GM04504 (cell line): Measurements from ENCODE around the gene TSPAN4.

Experiments
- DNase-seq: peaks from one replicate; pipeline ENCODE4 v3.0.0-alpha.2; 2012; ENCODE audit warnings: low read depth

TSPAN4 gene

DNA sequence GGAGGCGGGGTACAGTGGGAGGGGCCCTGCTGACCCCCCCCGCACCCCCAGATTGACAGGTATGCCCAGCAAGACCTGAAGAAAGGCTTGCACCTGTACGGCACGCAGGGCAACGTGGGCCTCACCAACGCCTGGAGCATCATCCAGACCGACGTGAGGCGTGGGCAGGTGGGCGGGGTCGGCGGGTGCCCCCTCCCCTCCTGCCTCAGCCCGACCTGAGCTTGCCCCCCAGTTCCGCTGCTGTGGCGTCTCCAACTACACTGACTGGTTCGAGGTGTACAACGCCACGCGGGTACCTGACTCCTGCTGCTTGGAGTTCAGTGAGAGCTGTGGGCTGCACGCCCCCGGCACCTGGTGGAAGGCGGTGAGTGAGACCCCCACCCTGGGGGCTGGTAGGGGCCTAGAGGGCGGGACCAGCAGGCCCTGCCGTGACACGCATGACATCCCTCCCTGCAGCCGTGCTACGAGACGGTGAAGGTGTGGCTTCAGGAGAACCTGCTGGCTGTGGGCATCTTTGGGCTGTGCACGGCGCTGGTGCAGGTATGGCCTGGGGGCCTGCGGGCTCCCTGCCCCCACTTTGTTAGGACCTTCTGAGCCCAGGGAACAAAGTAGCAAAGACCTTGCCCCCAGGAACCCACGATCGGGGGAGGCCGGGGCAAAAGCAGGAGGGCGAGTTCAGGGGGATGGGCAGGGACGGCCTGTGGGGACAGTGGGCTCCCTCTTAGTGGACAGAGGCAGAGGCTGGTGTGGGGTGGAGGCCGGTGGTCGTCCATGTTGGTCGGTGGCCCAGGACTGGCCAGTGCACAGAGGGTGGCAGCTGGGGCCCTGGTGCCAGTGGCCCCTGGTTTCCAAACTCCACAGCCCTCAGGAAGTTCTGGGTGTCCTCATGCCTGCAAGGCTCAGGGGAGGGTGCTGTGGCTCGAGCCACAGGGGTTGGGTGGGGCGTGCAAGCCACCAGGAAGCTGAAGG lies 23.1 kb downstream of the TSPAN4 start:
- DNase-seq, result no peak

DNA sequence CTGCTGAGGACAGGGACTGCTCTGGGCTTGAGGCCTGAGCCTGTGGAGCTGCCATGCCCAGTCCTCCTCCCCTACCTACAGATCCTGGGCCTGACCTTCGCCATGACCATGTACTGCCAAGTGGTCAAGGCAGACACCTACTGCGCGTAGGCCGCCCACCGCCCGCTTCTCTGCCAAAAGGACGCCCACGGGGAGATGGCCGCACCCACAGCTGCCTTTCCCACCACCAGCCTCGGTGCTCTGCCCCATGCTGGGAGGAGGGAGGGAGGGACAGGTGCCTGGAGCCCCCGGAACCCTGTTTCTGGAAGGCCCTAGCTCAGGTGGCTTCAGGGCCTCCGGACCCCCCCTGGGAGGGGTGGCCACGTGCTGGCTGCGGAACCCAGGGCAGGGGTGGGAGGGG lies 23.8 kb downstream of the TSPAN4 start:
- no peak for DNase-seq

DNA sequence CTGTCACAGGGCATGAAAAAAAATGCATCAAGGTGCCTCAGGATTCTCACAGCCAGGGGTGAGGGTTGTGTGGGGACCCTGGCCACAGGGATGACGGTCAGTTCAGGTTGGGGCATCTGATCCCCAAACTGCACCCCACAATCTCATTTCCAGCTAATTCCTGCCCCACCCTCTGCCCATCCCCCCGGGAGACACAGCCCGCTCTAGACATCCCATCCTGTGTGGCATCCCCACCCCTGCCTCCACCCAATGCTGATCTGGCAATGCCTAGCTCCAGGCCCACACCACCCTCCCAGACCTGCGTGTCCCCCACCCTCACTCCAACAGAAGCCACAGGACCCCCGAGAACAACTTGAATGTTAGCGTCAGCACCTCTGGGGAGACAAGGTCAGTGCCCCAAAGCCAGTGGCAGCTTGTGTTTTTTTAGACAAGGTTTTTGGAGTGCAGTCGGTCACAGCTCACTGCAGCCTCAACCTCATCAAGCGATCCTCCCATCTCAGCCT lies 25.3 kb downstream of the TSPAN4 start:
- DNase-seq, result no peak

DNA sequence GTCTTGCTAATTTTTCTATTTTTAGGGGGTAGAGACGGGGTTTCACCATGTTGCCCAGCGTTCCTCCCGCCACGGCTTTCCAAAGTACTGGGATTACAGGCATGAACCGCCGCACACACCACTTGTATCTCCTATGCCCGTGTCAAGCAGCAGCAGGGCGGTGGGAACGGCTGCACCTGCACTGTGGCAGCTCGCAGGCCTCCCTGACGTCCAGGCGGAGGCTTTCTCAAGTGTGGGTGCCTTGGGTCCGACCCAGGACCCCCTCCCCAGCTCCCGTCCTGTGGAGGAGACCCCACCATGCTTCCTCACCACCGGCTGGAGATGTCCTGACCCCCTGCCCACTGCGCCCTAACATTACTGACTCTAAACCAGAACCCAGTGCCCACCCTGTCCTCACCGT lies 25.7 kb downstream of the TSPAN4 start:
- DNase-seq, result no peak

DNA sequence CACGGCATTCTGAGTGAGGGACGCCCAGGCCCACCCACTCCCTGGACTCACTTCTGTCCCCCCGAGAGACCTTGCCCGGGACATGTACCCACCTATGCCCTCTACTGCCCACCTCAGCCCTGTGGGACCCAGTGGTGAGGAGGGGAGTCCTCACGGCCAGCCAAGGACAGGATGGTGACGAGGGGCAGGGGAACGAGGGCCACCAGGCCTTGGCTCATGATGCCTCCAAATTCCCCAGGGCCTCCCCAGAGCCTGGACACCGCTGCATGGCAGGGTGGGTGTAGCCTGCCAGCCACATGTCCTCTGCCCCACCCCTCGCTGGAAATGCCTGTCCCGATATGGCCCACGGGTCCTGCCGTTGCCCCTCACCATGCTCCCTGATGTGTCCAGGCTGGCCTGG lies 26.1 kb downstream of the TSPAN4 start:
- DNase-seq, result no peak

DNA sequence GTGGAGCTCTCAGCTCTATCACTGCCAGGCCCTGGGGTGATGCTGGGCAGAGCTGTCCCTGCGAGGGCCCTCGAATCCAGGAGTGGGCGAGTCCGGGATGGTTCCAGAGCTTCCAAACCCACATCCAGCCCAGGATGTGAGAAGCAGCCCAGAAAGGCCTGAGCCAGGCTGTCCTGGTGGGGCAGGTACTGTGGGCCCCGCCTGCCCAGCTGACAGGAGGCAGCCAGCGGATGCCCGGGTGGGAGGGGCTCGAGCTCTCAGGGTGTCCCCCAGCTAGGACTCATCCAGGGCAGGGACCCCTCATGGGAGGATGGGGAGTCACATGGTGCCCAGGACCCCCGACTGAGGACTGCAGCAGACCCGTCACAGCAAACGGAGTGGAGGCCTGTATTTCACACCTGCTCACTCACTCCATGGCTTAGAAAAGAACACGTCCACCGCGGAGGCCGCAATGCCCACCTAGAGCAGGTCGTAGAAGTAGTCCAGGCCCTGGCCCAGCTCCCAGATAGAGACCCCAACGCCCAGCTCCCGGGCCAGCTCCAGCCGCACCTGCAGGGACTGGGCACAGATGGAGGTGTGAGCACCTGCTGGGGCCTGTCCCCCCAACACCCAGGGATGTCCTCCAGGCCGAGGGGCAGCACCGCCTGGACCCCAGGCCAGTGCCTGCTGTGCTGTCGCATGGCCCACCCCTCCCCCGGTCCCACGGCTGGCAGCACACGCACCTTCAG lies 26.9 kb downstream of the TSPAN4 start:
- no peak for DNase-seq

DNA sequence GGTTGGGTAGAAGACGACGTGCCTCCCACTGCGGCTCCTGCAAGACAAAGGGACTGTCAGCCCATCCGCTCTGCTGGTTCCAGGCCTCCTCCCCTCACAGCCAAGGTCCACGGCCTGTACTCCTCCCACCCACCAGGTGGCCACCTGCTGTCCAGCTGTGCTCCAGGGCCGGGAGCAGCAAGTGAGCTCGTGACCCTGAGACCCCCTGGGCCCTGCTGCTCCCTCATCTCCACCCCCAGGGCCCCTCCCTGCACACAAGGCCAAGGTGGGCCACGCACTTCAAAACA lies 27.4 kb downstream of the TSPAN4 start:
- DNase-seq, result no peak

DNA sequence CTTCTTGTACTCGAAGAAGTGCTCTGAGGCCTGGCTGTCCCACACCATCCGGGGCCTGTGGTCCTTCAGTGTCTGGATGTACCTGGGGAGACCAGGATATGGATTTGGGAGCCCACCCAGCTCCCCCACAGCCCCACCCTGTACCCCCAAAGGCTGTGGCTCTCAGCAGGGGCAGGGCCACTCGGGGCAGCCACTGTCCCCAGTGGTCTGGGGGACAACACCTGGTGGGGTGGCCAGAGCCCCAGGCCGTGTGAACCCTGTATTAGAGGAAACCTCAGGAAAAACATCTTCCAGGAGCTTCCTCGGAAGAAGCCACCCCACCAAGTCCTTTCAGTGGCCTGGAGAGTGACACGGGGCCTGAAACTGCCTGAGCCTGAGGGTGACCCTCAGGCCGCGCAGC lies 27.8 kb downstream of the TSPAN4 start:
- no peak for DNase-seq

DNA sequence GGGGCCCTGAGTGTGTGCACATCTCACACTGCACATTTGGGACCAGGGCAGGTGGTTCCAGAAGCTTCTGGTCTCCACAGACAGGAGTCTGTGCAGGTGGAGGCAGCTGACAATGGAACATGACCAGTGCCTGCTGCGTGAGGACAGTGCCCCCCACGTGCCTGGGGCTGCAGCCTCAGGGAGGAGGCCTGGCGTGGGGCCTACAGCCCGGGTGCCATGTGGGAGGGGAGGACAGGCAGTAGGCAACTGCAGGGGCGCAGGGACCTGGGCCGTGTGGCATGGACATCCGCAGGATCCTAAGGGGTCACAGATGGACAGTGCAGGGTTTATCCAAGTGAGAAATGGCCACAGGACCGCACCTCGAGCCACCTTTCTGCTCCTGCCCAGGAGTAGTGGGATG lies 28.8 kb downstream of the TSPAN4 start:
- no peak for DNase-seq

DNA sequence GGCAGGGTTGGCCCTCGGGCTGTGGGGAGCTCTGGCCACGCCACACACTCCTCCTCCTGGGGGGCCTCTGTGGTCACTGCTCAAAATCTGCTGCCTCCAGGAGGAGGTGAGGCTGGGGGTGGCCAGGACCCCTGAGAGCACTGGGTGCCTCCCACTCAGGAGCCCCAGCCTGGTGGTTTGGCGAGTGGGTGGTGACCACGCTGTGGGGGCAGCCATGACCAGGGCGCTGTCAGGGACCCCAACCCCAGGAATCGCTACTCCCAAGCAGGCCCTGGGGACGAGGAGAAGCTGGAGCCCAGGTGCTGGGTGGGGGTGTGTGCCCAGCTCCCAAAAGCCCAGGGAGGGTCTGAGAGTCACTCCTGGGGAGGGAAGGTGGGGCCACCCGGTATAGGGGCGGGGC lies 30.1 kb downstream of the TSPAN4 start:
- no peak for DNase-seq

DNA sequence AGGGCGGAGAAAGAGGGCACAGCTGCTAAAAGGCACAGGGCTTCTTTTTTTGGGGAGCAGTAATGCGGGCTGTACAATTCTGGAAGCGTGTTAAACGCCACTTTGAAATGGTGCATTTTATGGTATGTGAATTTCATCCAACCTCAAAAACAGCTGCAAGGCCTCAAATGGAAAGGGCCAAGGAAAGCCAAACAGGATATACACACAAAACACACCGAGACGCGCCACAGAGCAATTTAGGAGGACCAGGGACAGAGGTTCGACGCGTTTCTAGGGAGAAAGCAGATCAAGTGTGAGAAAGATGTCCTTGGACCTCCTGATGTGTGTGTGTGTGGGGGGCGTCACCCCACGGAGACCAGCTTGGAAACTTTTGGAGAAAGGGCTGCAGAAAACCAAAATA lies 31.1 kb downstream of the TSPAN4 start:
- DNase-seq, result no peak

DNA sequence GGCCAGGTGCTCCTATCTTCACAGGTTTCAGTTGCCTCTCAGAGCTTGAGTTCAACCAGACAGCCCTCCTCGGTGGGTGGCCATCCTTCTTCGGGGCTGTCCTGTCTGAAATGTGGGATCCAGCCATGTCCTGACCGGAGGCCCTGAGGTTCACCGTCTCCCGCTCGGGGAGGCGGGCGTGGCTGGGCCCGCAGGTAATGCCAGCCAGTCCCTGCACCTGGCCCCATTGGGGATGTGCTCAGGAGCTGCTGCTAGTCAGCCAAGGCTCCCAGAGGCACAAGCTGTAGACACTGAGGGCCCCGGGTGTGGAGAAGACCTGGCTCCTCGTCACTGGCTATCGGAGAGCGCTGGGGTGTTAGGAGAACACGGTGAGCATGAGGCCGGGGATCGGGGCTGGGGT lies 32.6 kb downstream of the TSPAN4 start:
- DNase-seq, result no peak

DNA sequence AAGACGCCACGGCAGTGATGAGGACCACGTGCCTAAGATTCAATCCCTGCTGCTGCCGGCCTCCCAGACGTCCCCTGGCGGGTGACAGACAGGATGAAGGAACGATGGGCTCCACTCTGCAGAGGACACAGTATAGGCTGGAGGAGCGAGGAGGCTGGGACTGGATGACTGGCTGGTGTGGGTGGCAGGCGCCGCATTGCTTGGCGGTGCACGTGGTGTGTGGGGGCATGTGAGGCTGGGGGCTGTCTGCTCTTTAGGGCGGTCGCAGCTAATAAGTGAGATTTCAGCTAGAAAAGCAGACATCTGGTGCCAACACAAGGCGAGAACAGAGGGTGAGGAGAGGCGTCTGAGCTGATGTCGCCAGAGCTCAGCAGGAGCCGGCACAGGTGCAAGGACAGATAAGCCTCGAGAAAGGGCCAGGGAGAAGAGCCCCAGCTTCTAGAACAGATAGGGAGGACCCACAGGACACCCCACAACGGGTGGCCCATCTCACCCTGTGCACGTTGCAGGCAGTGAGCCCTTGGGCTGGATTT lies 33.2 kb downstream of the TSPAN4 start:
- DNase-seq, result no peak

DNA sequence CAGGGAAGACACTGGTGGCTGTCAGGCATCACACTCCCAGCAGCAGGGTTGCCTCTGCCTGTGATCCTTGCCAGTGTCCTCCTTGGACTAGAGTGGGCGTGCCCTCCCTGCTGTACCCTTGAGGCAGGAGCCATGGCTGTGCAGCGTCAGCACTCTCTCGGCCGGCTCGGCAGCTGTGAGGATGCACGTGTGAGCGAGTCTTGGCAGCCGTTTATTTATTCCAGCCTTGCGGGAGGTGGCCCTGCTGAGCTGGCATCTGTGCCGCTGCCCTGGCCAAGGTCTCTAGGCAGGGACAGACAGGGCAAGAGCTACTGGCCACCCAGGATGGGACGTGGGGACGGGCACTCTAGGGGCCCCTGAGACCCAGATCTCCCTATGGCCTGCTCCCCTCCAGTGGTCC lies 33.9 kb downstream of the TSPAN4 start:
- peak; percentile 25 for DNase-seq

DNA sequence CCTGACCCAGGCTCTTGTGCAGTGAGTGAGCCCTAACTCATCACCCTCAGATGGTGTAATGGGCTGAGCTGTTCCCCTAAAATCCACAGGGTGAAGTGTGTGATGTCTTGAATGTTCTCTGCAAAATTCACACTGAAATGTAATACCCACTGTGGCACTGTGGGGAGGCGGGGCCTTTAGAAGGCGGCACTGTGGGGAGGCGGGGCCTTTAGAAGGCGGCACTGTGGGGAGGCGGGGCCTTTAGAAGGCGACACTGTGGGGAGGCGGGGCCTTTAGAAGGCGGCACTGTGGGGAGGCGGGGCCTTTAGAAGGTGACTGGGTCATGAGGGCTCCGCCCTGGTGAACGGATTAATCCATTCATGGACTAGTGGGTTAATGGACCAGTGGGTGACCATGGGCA lies 34.9 kb downstream of the TSPAN4 start:
- no peak for DNase-seq

DNA sequence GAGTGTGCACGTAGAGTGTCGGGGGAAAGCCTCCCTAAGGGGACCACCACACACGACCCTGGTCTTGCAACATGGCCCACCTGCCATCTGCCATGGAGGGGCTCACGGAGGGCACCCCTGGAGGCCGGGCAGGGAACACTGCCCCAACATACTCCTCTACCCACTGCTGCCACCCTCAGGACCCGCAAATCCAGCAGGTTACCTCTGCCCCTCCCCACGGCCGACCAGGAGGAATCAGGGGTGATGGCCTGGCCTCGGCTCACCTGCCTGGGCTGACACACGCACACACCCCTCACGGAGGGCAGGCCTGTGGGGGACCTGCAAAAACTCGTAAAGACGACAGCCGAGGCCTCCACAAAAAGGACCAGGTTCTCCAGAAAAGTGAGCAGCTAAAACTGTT lies 37.8 kb downstream of the TSPAN4 start:
- no peak for DNase-seq

DNA sequence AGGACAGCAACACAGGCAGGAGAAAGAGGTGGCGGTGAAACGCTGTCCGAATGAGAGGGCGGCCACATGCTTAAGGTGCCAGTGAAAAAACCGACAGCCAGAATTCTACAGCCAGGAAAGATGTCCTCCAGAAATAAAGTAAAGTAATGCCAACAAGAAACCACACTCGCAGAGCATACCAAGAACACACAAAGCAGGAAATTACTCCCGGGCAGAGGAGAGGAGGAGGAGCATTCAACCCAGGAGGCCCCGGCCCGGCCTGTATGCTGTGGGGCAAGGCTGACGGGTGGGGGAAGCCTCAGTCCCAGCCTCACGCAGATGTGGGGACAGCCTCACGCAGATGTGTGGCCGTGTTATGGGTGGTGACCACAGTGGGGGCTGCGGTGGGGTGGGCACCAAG lies 39.9 kb downstream of the TSPAN4 start:
- DNase-seq, result no peak

DNA sequence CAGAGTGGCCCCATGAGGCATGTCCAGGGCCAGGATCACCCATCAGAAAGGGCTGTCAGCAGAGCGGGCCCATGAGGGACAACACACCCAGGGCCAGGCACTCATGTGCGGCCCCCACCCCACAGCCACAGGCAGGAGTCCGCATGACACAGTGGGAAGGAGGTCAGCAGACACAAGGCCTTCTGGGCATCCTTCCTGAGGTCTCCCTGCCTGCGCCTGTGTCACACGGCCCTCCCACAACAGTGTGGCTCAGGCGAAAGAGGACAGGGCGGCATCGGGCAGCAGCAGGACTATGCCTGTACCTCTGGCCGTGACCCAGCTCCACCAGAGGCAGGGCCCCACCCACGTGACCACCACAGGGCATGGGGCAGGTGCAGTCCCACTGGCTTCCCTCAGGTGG lies 40.9 kb downstream of the TSPAN4 start:
- DNase-seq, result no peak

DNA sequence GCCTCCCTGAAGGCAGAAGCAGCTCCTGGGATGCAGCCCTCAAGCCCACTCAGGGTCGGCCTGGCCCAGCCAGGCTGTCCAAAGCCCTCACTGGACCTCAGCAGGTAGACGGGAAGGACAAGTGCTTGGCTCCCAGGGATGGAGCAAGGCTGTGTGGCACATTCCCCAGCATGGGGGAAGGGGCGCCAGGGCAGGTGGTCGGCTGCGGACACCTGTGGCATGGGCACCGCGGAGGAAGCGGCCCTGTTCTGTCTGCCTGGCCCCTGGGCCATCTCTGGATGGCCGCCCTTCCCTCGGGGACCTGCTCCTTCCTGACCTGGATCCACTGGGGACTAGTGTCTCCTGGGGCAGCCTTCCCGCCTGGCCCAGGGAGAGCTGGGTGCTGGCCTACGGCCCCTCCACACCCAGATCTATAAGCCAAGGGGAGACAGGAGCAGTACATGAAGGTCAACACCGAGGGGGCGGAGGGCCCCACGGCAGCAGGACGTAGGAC lies 42.0 kb downstream of the TSPAN4 start:
- no peak for DNase-seq

DNA sequence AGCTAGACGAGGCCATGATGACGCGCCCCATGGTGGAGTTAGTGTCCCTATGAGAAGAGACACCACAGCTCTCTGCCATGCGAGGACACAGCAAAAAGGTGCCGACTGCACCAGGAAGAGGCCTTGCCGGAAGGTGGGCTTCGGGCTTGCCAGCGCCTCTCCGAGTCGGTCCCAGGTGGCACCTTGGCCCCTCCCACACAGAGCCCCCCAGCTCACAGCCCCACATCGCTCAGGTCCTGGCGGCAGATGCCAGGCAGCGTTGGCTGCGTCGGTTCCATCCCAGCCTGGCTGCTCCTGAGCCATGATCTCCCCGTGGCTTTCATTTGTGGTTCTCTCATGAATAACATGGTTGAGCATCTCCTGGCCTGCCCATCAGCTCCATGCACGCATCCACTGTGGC lies 43.9 kb downstream of the TSPAN4 start:
- DNase-seq, result no peak

DNA sequence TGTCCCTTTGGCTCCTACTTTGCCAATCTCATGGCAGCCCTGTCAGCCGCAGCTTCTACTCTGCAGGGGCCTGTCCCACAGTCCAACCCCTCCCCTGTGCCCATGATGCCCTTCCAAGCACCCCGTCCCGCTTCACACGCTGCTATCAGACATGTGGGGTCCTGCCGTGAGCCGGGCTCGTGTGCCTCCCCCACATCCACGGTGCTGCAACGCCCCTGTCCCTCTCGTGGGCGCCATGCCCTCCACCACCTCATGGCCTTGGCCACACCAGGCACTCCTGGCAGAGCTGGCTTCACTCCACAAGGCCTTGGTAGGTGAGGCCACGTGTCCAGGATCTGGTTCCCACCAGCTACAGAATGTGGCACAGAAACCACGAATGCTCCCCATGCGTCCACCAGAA lies 44.9 kb downstream of the TSPAN4 start:
- no peak for DNase-seq

DNA sequence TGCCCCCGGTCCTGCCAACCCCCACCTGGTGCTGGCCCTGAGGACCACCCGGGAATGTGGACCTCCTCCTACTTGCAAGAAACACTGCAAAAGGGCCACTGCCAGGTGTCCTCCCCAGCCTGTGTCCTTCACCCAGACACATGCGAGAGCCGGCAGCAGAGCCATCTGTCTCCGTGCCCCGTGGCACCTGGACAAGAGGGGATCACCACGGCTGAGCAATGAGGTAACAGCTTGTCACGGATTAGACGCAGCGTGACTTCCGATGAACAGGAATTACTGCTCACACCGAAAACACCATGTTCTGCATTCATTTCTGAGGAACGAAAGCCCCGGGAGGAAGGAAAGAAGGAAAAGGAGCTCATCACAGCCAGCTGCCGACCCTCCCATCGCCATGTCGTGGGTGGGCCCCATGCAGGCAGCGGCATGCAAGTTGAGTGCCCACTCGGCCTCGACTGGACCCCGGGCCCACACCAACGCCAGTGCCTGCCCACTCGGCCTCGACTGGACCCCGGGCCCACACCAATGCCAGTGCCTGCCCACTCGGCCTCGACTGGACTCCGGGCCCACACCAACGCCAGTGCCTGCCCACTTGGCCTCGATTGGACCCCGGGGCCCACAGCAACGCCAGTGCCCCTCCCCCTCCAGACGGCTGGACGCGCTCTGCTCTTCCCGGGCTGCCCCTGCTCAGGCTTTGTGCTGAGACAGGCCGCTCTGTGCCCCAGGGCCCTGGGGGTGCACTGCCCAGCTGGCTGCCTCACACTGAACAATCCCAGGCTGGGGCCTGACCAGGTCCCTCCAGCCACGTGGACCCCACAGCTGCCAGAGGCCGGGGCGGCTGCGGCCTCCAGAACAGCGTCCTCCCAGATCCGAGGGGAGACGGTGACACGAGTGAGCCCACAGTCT lies 45.9 kb downstream of the TSPAN4 start:
- no peak for DNase-seq
